Measurements from ENCODE around the gene ADRA2B.

The ADRA2B gene

DNA sequence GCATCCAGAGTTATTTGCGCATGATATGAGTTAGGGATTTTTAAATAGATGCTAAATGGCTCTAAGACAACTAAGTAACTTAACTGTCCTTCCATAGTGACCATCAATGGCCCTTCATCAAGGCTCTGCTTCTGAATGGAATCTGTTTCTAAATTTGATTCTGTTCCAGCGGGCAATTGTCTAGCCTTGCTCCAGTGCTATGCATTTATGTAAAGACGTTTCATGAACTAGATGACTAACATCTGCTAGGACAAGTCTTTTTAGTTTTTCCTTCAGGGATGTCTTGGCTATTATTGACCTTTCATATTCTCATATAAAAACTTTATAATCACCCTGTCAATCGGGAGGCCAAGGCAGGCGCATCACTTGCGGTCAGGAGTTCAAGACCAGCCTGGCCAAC lies 12.1 kb upstream of the ADRA2B start:
- Histone ChIP-seq H3K36me3 (no peaks in the 10 kb centered on the region), H3K4me1 (peaks cover 8% of the 10 kb centered on the region; the same call in 1 of the 2 replicates), H3K27ac (no peak overlapping the region), H3K9me3 (no peaks in the 10 kb centered on the region), H3K9ac (no peak overlapping the region), H4K20me1 (no peaks in the 10 kb centered on the region), H3K4me2 (no peak overlapping the region), H3K27me3 (no peaks in the 10 kb centered on the region), H3K4me3 (no peak overlapping the region)
- no peak for TF ChIP-seq Cebpa-rat (IDR thresholded peaks at IDR 0.05)

DNA sequence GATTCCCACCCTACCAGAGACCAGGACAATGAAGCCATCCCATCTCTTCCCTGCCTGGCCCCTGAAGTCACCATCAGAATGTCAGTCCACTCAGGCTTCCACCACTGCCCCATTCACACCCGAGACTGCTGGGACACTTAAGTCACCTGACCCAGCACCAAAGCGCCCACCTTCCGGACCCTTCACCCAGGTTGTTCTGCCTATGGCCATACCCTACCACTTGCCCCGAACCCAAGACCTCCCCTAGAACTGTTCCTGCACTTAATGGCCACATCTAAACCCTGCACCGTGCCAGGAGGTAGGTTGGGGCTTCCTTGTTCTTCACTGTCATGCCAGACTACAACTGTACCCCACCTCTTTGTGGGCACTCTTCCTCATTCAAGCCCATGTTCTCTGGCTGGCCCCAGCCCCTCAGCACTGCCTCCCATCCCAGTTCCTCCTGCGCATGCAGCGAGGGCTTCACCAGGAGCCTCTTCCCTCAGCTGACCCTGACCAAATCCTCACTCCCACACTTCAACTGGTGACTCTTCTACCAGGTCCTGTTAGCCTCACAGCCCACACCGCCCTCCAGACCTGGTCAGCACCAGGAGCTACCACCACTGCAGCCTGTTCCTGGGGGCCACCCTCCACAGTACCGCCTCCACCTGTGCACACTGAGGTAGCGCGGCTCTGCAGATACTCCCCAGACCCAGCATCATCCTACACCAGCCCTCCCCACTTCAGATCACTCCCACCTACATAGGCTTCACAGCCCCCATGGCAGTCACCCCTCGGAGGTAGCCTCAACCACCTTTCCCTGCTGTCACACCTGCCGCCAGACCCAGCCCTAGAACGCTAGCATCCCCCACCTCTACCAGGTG lies 8.3 kb upstream of the ADRA2B start:
- H4K20me1 ChIP-seq: no peaks in the 10 kb centered on the region
- no peaks in the 10 kb centered on the region for H3K9me3 ChIP-seq
- no peaks in the 10 kb centered on the region for H3K36me3 ChIP-seq
- no peak overlapping the region for H3K9ac ChIP-seq
- no peak overlapping the region for H3K27ac ChIP-seq
- H3K4me1 ChIP-seq: peaks cover 13% of the 10 kb centered on the region
- H3K4me3 ChIP-seq: no peak overlapping the region
- H3K4me2 ChIP-seq: no peak overlapping the region
- TF ChIP-seq Cebpa-rat (IDR thresholded peaks at IDR 0.05): no peak
- H3K27me3 ChIP-seq: no peaks in the 10 kb centered on the region

- no peaks in the 10 kb centered on the region for H4K20me1 ChIP-seq
- no peak overlapping the region for H3K4me2 ChIP-seq
- no peaks in the 10 kb centered on the region for H3K27me3 ChIP-seq
- H3K4me1 ChIP-seq: peaks cover 17% of the 10 kb centered on the region
- no peak overlapping the region for H3K27ac ChIP-seq
- no peak overlapping the region for H3K9ac ChIP-seq
- H3K9me3 ChIP-seq: no peaks in the 10 kb centered on the region
- no peak for TF ChIP-seq Cebpa-rat (IDR thresholded peaks at IDR 0.05)
- H3K4me3 ChIP-seq: no peak overlapping the region
- H3K36me3 ChIP-seq: no peaks in the 10 kb centered on the region
These were observed 7.6 kb upstream of the ADRA2B start for GRCh38 chr2:96123936-96124335.

GRCh38 chr2:96123290-96123689 lies 6.9 kb upstream of the ADRA2B start:
- Histone ChIP-seq H4K20me1 (no peaks in the 10 kb centered on the region), H3K4me2 (no peak overlapping the region), H3K4me3 (no peak overlapping the region), H3K36me3 (no peaks in the 10 kb centered on the region), H3K9ac (no peak overlapping the region), H3K4me1 (peaks cover 17% of the 10 kb centered on the region), H3K27me3 (no peaks in the 10 kb centered on the region), H3K27ac (no peak overlapping the region), H3K9me3 (no peaks in the 10 kb centered on the region)
- no peak for TF ChIP-seq Cebpa-rat (IDR thresholded peaks at IDR 0.05)

DNA sequence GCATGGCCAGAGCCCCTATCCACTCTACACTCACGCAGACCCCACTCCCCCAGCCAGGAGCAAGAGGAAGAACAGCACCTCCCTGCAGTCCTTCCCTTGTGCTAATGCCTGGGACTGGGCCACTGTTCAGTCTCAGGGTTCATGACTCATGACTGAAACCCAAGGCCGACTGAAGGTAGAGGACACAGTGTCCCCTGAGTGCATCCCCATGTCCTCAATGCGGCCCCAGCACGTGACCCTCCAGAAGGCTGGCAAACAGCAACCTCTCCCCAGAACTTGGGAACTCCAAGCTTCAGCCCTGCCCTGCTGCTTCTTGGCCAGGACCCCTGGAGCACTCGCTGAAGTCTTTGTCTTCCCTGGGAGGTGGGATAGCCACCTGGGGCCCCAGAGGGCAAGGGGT lies 6.0 kb upstream of the ADRA2B start:
- Histone ChIP-seq H3K9me3 (no peaks in the 10 kb centered on the region), H3K4me1 (peaks cover 22% of the 10 kb centered on the region), H3K4me2 (no peak overlapping the region), H3K4me3 (no peak overlapping the region), H3K27me3 (peaks cover under 1% of the 10 kb centered on the region; the same call in 1 of the 2 replicates), H3K36me3 (no peaks in the 10 kb centered on the region), H3K27ac (no peak overlapping the region), H3K9ac (no peak overlapping the region), H4K20me1 (no peaks in the 10 kb centered on the region)
- no peak for TF ChIP-seq Cebpa-rat (IDR thresholded peaks at IDR 0.05)

- Histone ChIP-seq H3K4me2 (no peak overlapping the region), H3K9me3 (no peaks in the 10 kb centered on the region), H3K4me1 (peaks cover 26% of the 10 kb centered on the region), H3K27me3 (peaks cover 10% of the 10 kb centered on the region; the same call in 1 of the 2 replicates), H3K27ac (no peak overlapping the region), H3K4me3 (no peak overlapping the region), H3K36me3 (no peaks in the 10 kb centered on the region), H4K20me1 (no peaks in the 10 kb centered on the region), H3K9ac (no peak overlapping the region)
- TF ChIP-seq Cebpa-rat (IDR thresholded peaks at IDR 0.05): no peak
These were observed 5.0 kb upstream of the ADRA2B start for GRCh38 chr2:96121414-96121813.

DNA sequence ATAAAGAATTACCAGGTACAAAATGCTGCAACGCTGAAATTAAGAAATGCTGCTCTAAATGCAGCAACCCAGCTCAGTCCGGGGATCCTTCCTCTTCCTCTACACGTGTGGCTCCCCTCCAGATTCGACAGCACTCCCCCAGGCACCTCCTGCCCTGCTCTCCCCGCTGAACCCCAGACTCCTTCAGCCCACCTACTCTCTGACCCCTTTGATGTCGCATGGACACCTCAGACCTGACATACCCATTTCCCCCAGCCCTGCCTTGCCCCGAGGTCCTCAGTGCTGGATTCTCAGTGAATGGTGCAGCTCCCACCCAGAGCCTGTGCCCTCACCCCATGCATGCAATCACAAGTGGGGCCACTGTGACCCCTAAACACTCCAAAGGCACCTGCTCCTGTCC lies 4.6 kb upstream of the ADRA2B start:
- peaks cover 14% of the 10 kb centered on the region for H3K27me3 ChIP-seq
- no peak for TF ChIP-seq Cebpa-rat (IDR thresholded peaks at IDR 0.05)
- H3K36me3 ChIP-seq: no peaks in the 10 kb centered on the region
- peaks cover 30% of the 10 kb centered on the region for H3K4me1 ChIP-seq
- H3K27ac ChIP-seq: no peak overlapping the region
- H4K20me1 ChIP-seq: no peaks in the 10 kb centered on the region
- H3K4me3 ChIP-seq: no peak overlapping the region
- no peak overlapping the region for H3K4me2 ChIP-seq
- no peaks in the 10 kb centered on the region for H3K9me3 ChIP-seq
- H3K9ac ChIP-seq: no peak overlapping the region

DNA sequence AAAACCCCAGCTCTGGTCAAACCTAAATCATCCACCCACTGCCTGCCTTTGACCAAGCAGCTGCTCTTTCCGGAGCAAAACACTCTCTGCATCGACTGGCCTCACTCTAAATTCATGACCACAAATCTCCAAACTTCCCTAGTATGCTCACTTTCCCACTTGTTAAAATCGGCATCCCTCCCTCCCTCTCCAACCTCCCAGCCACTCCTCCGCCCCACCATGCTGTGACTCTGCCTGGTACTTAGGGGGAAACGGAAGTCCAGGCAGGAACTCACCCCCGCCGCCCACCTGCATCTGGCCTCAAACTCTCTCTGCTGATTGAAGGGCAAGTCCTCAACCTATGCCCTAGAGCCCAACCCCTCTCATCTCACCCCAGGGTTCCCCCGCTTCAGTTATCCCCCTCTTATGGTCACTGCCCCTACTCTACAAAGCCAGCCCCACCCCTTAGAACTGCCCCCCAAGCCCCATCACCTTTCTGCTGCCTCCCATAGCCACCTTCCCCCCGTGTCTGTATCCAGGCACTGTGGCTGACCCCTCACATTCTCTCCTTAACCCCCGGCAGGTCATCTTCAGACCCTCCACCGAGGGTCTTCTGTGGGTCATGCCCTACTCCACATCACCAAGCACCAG lies 3.8 kb upstream of the ADRA2B start:
- TF ChIP-seq Cebpa-rat (IDR thresholded peaks at IDR 0.05): no peak
- peaks cover 22% of the 10 kb centered on the region for H3K27me3 ChIP-seq
- no peak overlapping the region for H3K4me3 ChIP-seq
- H3K9me3 ChIP-seq: no peaks in the 10 kb centered on the region
- H3K4me1 ChIP-seq: peaks cover 37% of the 10 kb centered on the region
- H4K20me1 ChIP-seq: no peaks in the 10 kb centered on the region
- H3K27ac ChIP-seq: no peak overlapping the region
- no peaks in the 10 kb centered on the region for H3K36me3 ChIP-seq
- H3K4me2 ChIP-seq: peak overlapping the region; percentile 56
- H3K9ac ChIP-seq: no peak overlapping the region

DNA sequence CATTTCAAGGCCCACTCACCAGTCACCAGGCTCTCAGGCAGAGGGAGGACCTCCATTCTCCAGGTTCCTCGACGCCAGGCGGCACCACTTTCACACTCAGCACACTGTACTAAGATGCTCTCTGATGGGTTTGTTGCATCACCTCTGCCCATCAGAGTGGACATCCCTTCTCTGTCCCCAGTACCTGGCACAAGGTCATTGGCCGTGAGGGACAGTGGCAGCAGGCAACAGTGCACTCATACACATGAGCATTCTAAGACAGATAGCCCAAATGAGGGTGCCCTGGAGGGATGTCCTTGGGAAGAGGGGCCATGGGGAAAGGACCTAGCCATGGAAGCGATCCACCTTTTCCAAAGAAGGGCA lies 3.0 kb upstream of the ADRA2B start:
- Histone ChIP-seq H3K36me3 (no peaks in the 10 kb centered on the region), H3K4me3 (no peak overlapping the region), H3K27ac (no peak overlapping the region), H4K20me1 (no peaks in the 10 kb centered on the region), H3K27me3 (peaks cover 26% of the 10 kb centered on the region), H3K9ac (no peak overlapping the region), H3K4me1 (peaks cover 46% of the 10 kb centered on the region), H3K9me3 (no peaks in the 10 kb centered on the region), H3K4me2 (peak overlapping the region; percentile 56)
- no peak for TF ChIP-seq Cebpa-rat (IDR thresholded peaks at IDR 0.05)

DNA sequence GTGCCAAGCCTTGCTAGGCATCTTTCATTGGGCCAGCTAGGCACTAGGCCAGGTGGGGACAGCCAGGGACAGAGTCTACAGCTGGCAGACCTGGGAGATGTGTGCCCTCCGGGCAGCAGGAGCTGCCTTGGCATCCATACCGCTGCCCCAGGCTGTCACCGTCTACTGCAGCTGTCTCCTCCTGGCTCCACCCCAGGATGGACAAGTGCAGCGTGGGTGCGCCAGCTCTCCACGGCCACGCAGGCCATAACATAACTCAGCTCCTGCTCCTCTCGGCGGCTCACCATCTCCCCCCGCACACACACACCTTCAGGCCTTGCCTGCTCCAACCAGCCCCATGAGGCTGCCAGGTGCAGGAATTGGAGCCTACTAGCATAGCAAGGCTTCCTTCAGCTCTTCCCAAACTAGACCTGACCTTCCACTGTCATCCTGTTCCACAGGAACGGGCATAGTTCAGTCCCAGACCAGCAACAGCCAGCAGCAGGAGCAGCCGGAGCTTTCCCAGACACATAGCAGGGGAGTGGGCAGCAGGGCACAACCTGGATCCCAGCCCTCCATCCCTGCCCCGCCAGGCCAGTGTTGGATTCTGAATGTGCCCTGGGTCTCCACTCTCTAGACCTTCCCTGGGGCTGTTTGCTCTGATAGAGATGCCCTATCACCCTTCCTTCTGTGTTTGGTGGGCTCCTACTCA lies 2.5 kb upstream of the ADRA2B start:
- Histone ChIP-seq H3K27me3 (peaks cover 26% of the 10 kb centered on the region), H3K27ac (no peak overlapping the region), H3K9me3 (no peaks in the 10 kb centered on the region), H4K20me1 (no peaks in the 10 kb centered on the region), H3K36me3 (no peaks in the 10 kb centered on the region), H3K4me2 (no peak overlapping the region), H3K4me3 (no peak overlapping the region), H3K9ac (no peak overlapping the region), H3K4me1 (peaks cover 51% of the 10 kb centered on the region)
- no peak for TF ChIP-seq Cebpa-rat (IDR thresholded peaks at IDR 0.05)

Measured in BLaER1 (cell line).